IMR-90 (cell line): ENCODE results near the gene TRPC4AP. TPM values are rescaled to one million over a fixed set of nuclear protein-coding genes. Genes with fewer than 3 reads are reported as not detected.

Experiments
- ATAC-seq: fragments of 200-7000 bp; cut with Tn5 transposase; 2 replicates; pipeline ENCODE4 v1.9.1; 2020; ENCODE audit warnings: low read depth, mild to moderate bottlenecking, moderate library complexity
- BruUV-seq: library from RNA; stranded (reverse); fragments of 400-500 nt; replicated peaks from 2 replicates; lab custom pipeline; 2021; lab: Mats Ljungman, UMichigan
- CTCF ChIA-PET: fragments of 300-600 bp; formaldehyde crosslinking; extraction: SDS; loops from one replicate; lab custom pipeline; 2021; ENCODE audit warnings: antibody characterized with exemption; lab: Yijun Ruan, JAX
- POLR2A ChIA-PET: fragments of 300-600 bp; sonication (Branson Sonifier 250); formaldehyde crosslinking; loops from one replicate; lab custom pipeline; 2022; ENCODE audit warnings: antibody characterized with exemption; ENCODE audit not compliant: unreplicated experiment; lab: Charles Lee
- DNase-seq: peaks from one replicate; pipeline ENCODE4 v3.0.0; 2013
- H2AFZ ChIP-seq: replicated peaks from 2 replicates; pipeline ENCODE3; 2013; ENCODE audit warnings: low read length, mild to moderate bottlenecking; ENCODE audit not compliant: poor library complexity
- H2AK5ac ChIP-seq: 2 replicates; pipeline ENCODE4 v1.6.1; 2013; ENCODE audit warnings: low read depth, low read length, inconsistent platforms
- H2AK9ac ChIP-seq: replicated peaks from 2 replicates; pipeline ENCODE3; 2013; ENCODE audit warnings: mild to moderate bottlenecking, low read depth, low read length, moderate library complexity; ENCODE audit not compliant: poor library complexity
- H2BK120ac ChIP-seq: 2 replicates; pipeline ENCODE4 v1.6.1; 2013; ENCODE audit warnings: low read depth, low read length, inconsistent platforms
- H2BK15ac ChIP-seq: 3 replicates; pipeline ENCODE4 v1.6.1; 2013; ENCODE audit warnings: low read depth, low read length, inconsistent platforms
- H2BK20ac ChIP-seq: 2 replicates; pipeline ENCODE4 v1.6.1; 2013; ENCODE audit warnings: low read depth, mild to moderate bottlenecking, inconsistent platforms, low read length, moderate library complexity
- H2BK5ac ChIP-seq: 2 replicates; pipeline ENCODE4 v1.6.1; 2013; ENCODE audit warnings: mild to moderate bottlenecking, low read depth, low read length, inconsistent platforms; ENCODE audit not compliant: poor library complexity, severe bottlenecking
- H3K14ac ChIP-seq: replicated peaks from 2 replicates; pipeline ENCODE4 v1.6.1; 2013; ENCODE audit warnings: low read depth, low read length, inconsistent platforms
- H3K18ac ChIP-seq: 2 replicates; pipeline ENCODE4 v1.6.1; 2013; ENCODE audit warnings: low read depth, low read length, control low read depth
- H3K23ac ChIP-seq: 2 replicates; pipeline ENCODE4 v1.6.1; 2013; ENCODE audit warnings: low read depth, low read length, inconsistent platforms
- H3K27ac ChIP-seq: 2 replicates; pipeline ENCODE4 v1.5.1; 2013; ENCODE audit warnings: mild to moderate bottlenecking, control low read depth, low read length; ENCODE audit not compliant: insufficient read depth
- H3K27me3 ChIP-seq: 2 replicates; pipeline ENCODE4 v1.6.1; 2013; ENCODE audit warnings: low read length; ENCODE audit not compliant: control insufficient read depth, insufficient read depth
- H3K36me3 ChIP-seq: 2 replicates; pipeline ENCODE4 v1.6.1; 2013; ENCODE audit warnings: low read length, mixed read lengths; ENCODE audit not compliant: control insufficient read depth, insufficient read depth
- H3K4ac ChIP-seq: 2 replicates; pipeline ENCODE4 v1.6.1; 2013; ENCODE audit warnings: low read depth, low read length, inconsistent platforms
- H3K4me1 ChIP-seq: 2 replicates; pipeline ENCODE4 v1.6.1; 2013; ENCODE audit warnings: low read length, mixed read lengths; ENCODE audit not compliant: control insufficient read depth, insufficient read depth
- H3K4me2 ChIP-seq: 2 replicates; pipeline ENCODE4 v1.6.1; 2013; ENCODE audit warnings: low read depth, mild to moderate bottlenecking, control low read depth, low read length, moderate library complexity
- H3K4me3 ChIP-seq: 2 replicates; pipeline ENCODE4 v1.5.1; 2013; ENCODE audit warnings: low read depth, mild to moderate bottlenecking, control low read depth, low read length, moderate library complexity; ENCODE audit not compliant: insufficient read depth
- H3K56ac ChIP-seq: 2 replicates; pipeline ENCODE4 v1.6.1; 2013; ENCODE audit warnings: low read length, inconsistent platforms; ENCODE audit not compliant: insufficient read depth; ENCODE audit errors: extremely low read depth
- H3K79me1 ChIP-seq, 2 experiments: 2 replicates each; pipeline ENCODE4 v1.6.1; 2013; ENCODE audit warnings: low read length in 2 of 2, inconsistent platforms in 1 of 2, low read depth in 1 of 2
- H3K9ac ChIP-seq: 2 replicates; pipeline ENCODE4 v1.6.1; 2013; ENCODE audit warnings: low read depth, low read length, control low read depth
- H3K9me1 ChIP-seq: 2 replicates; pipeline ENCODE4 v1.6.1; 2013; ENCODE audit warnings: low read length, inconsistent platforms; ENCODE audit not compliant: insufficient read depth
- H3K9me3 ChIP-seq: 2 replicates; pipeline ENCODE4 v1.6.1; 2013; ENCODE audit warnings: low read length; ENCODE audit not compliant: control insufficient read depth, insufficient read depth
- H4K20me1 ChIP-seq: 2 replicates; pipeline ENCODE4 v1.6.1; 2013; ENCODE audit warnings: low read length, inconsistent platforms; ENCODE audit not compliant: insufficient read depth
- H4K5ac ChIP-seq: 2 replicates; pipeline ENCODE4 v1.6.1; 2013; ENCODE audit warnings: mild to moderate bottlenecking, low read depth, low read length, control low read depth
- H4K8ac ChIP-seq, 2 experiments: 2 replicates each; pipeline ENCODE4 v1.6.1; 2013; ENCODE audit warnings: low read depth in 2 of 2, low read length in 2 of 2, control low read depth in 1 of 2, inconsistent platforms in 1 of 2
- H4K91ac ChIP-seq: 2 replicates; pipeline ENCODE4 v1.6.1; 2013; ENCODE audit warnings: low read depth, low read length, inconsistent platforms; ENCODE audit not compliant: insufficient read depth
- BHLHE40 ChIP-seq: fragments of 150-350 bp; IDR thresholded peaks from 2 replicates; pipeline ENCODE4 v1.6.1; 2016; ENCODE audit warnings: mild to moderate bottlenecking, low read depth, low read length
- CEBPB ChIP-seq: IDR thresholded peaks from 2 replicates; pipeline ENCODE4 v1.6.1; 2012; ENCODE audit warnings: low read depth, low read length, improper control_type of control experiment
- CHD1 ChIP-seq: IDR thresholded peaks from 2 replicates; pipeline ENCODE4 v1.6.1; 2012; ENCODE audit warnings: low read depth, low read length, improper control_type of control experiment
- CTCF ChIP-seq: conservative IDR thresholded peaks from 2 replicates; pipeline ENCODE4 v1.5.1; 2012; ENCODE audit warnings: mild to moderate bottlenecking, low read depth, low read length, improper control_type of control experiment
- ELK1 ChIP-seq: fragments of 150-350 bp; IDR thresholded peaks from 2 replicates; pipeline ENCODE4 v1.6.1; 2016; ENCODE audit warnings: low read depth, mild to moderate bottlenecking, low read length, moderate library complexity, borderline replicate concordance
- FOS ChIP-seq: fragments of 150-350 bp; IDR thresholded peaks from 2 replicates; pipeline ENCODE4 v1.6.1; 2016; ENCODE audit warnings: low read depth, low read length
- MAFK ChIP-seq: IDR thresholded peaks from 2 replicates; pipeline ENCODE4 v1.6.1; 2012; ENCODE audit warnings: low read depth, low read length, improper control_type of control experiment
- MAZ ChIP-seq: IDR thresholded peaks from 2 replicates; pipeline ENCODE4 v1.6.1; 2012; ENCODE audit warnings: low read depth, mild to moderate bottlenecking, low read length, improper control_type of control experiment, moderate library complexity, borderline replicate concordance
- MXI1 ChIP-seq: IDR thresholded peaks from 2 replicates; pipeline ENCODE4 v1.6.1; 2012; ENCODE audit warnings: low read depth, mild to moderate bottlenecking, low read length, moderate library complexity, borderline replicate concordance
- NFE2L2 ChIP-seq: fragments of 150-350 bp; IDR thresholded peaks from 2 replicates; pipeline ENCODE4 v1.6.1; 2016; ENCODE audit warnings: low read depth, mild to moderate bottlenecking, low read length
- POLR2A ChIP-seq: IDR thresholded peaks from 2 replicates; pipeline ENCODE4 v1.6.1; 2012; ENCODE audit warnings: mild to moderate bottlenecking, low read depth, low read length
- RAD21 ChIP-seq: IDR thresholded peaks from 2 replicates; pipeline ENCODE4 v1.6.1; 2012; ENCODE audit warnings: low read length, improper control_type of control experiment
- RCOR1 ChIP-seq: IDR thresholded peaks from 2 replicates; pipeline ENCODE4 v1.6.1; 2012; ENCODE audit warnings: mild to moderate bottlenecking, low read length, improper control_type of control experiment; ENCODE audit not compliant: insufficient replicate concordance
- RFX5 ChIP-seq: IDR thresholded peaks from 2 replicates; pipeline ENCODE4 v1.8.0; 2012; ENCODE audit warnings: low read depth, mild to moderate bottlenecking, low read length, moderate library complexity
- SMC3 ChIP-seq: fragments of 150-350 bp; IDR thresholded peaks from 2 replicates; pipeline ENCODE4 v1.6.1; 2016; ENCODE audit warnings: low read depth, mild to moderate bottlenecking, antibody characterized with exemption, low read length, moderate library complexity
- WGBS, 2 experiments: methylation state at CpG; one replicate each; pipeline versions ENCODE4 v1.1.5 to v1.1.7; 2013; ENCODE audit warnings: missing lambda C conversion rate in 2 of 2; ENCODE audit not compliant: insufficient read length in 1 of 2; ENCODE audit errors: extremely low coverage in 2 of 2; 5-methylcytosine and 5-hydroxymethylcytosine counted together
- dilution Hi-C: fragments of 300-500 bp; cut with HindIII; formaldehyde crosslinking; loops from one replicate; pipeline ENCODE4 v1.14.3; 2018; ENCODE audit warnings: low sequenced_read_pairs; ENCODE audit not compliant: unreplicated experiment
- in situ Hi-C: fragments of 300-500 bp; cut with MboI; formaldehyde crosslinking; loops from 3 replicates; pipeline ENCODE4 v1.14.3; 2019; ENCODE audit warnings: low sequenced_read_pairs, inconsistent platforms, mixed read lengths
- intact Hi-C: fragments of 100-400 bp; cut with micrococcal nuclease; formaldehyde crosslinking; loops from 2 replicates; pipeline ENCODE4 v1.10.0; 2022
- polyA plus RNA-seq, 3 experiments: library from polyadenylated mRNA; depleted of rRNA; stranded (reverse); fragments of >200 nt; gene quantifications; 2 replicates each; pipeline ENCODE4 v1.2.3, GENCODE V29; 2012; ENCODE audit warnings: low replicate concordance in 1 of 3
- total RNA-seq: library from RNA; depleted of rRNA; stranded (reverse); fragments of >200 nt; gene quantifications from 2 replicates; pipeline ENCODE4 v1.2.3, GENCODE V29; 2012
- TF ChIP-seq, protein P1 (sequence below): fragments of 150-350 bp; IDR thresholded peaks from 2 replicates; pipeline ENCODE4 v1.6.1; 2017; ENCODE audit warnings: mild to moderate bottlenecking, antibody characterized with exemption, low read length, low read depth

Gene TRPC4AP
- total and polyA plus RNA-seq, 2 of the 4 experiments (the other 2 are of a cell fraction), result 41.0 to 81.0 TPM

DNA sequence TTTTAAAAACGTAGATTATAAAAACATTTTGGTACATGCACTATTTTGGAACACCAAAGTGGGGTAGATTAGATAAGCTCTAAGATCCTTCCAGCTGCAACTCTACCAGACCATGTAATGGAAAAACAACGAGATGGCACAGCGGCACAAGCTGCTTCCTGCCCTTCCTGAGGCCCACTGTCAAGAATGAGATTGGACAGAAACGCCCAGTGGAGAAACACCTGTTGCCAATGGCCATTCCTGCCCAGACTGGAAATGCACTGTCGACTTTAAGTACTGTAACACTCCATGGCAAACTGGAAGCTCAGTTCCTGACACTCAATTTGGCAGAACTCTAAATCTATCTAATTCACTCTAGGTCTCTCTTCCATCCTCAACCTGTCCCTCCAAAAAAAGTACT, 33.1 kb upstream of the TRPC4AP start:
- intact Hi-C loops (no loop called here), dilution Hi-C loops (no loop called here), in situ Hi-C loops (loop anchor here (25.0 kb wide), 1 partner anchor 312 kb away; the partner anchor contains the start of gene GDF5)
- TF ChIP-seq FOS (no peak), SMC3 (no peak), MXI1 (no peak), CHD1 (no peak), CTCF (no peak), NFE2L2 (no peak), ELK1 (no peak), RCOR1 (no peak), MAZ (no peak), POLR2A (no peak), MAFK (no peak), CEBPB (no peak), RAD21 (no peak), BHLHE40 (no peak), RFX5 (no peak)
- TF ChIP-seq, protein P1, sequence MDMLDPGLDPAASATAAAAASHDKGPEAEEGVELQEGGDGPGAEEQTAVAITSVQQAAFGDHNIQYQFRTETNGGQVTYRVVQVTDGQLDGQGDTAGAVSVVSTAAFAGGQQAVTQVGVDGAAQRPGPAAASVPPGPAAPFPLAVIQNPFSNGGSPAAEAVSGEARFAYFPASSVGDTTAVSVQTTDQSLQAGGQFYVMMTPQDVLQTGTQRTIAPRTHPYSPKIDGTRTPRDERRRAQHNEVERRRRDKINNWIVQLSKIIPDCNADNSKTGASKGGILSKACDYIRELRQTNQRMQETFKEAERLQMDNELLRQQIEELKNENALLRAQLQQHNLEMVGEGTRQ, result no peak
- H3K4ac ChIP-seq, result no peak overlapping the region
- 91% methylated on average over 4 of the region's 5 CpGs; no CpG with 5 or more reads in 1 of the 2 experiments for WGBS, 2 experiments
- no peak overlapping the region for H2BK5ac ChIP-seq
- no peak overlapping the region for H2AK5ac ChIP-seq
- H2AFZ ChIP-seq, result no peak overlapping the region
- H3K79me1 ChIP-seq, result no peaks in the 10 kb centered on the region; a peak in 1 of 4 replicates
- no peak overlapping the region for H3K14ac ChIP-seq
- H3K56ac ChIP-seq, result no peak overlapping the region
- H3K4me1 ChIP-seq, result peaks cover 3% of the 10 kb centered on the region; the same call in 1 of the 2 replicates
- H3K9me3 ChIP-seq, result no peaks in the 10 kb centered on the region
- H3K23ac ChIP-seq, result no peak overlapping the region
- H3K9ac ChIP-seq, result no peak overlapping the region
- peaks cover 6% of the 10 kb centered on the region; the same call in 1 of the 2 replicates for H3K9me1 ChIP-seq
- no peak overlapping the region for H3K4me3 ChIP-seq
- POLR2A ChIA-PET, result no interaction called here
- peaks cover 32% of the 10 kb centered on the region for H3K36me3 ChIP-seq
- H2BK20ac ChIP-seq, result no peak overlapping the region
- H4K5ac ChIP-seq, result no peak overlapping the region
- ATAC-seq (no peak), DNase-seq (no peak)
- no peak overlapping the region for H4K8ac ChIP-seq
- no TSS peak for BruUV-seq
- H4K91ac ChIP-seq, result no peak overlapping the region
- CTCF ChIA-PET, result no interaction called here
- H3K18ac ChIP-seq, result no peak overlapping the region
- no peak overlapping the region for H2AK9ac ChIP-seq
- H2BK120ac ChIP-seq, result no peak overlapping the region
- H2BK15ac ChIP-seq, result no peak overlapping the region
- H4K20me1 ChIP-seq, result no peaks in the 10 kb centered on the region; the same call in 1 of the 2 replicates
- H3K4me2 ChIP-seq, result no peak overlapping the region
- H3K27ac ChIP-seq, result no peak overlapping the region
- H3K27me3 ChIP-seq, result no peaks in the 10 kb centered on the region
